Inferior parietal cortex (tissue), 1 donor: Measurements from ENCODE around the gene KRT75.
"Not testable (repeated sequence)": the region's sequence is repeated elsewhere in the genome, so short reads cannot be mapped to it uniquely, and the experiment has no call there.

ENCODE experiments used
- DNase-seq: peaks from one replicate; pipeline ENCODE4 v3.0.0-alpha.2; 2016; ENCODE audit errors: extremely low spot score

The KRT75 gene

DNA sequence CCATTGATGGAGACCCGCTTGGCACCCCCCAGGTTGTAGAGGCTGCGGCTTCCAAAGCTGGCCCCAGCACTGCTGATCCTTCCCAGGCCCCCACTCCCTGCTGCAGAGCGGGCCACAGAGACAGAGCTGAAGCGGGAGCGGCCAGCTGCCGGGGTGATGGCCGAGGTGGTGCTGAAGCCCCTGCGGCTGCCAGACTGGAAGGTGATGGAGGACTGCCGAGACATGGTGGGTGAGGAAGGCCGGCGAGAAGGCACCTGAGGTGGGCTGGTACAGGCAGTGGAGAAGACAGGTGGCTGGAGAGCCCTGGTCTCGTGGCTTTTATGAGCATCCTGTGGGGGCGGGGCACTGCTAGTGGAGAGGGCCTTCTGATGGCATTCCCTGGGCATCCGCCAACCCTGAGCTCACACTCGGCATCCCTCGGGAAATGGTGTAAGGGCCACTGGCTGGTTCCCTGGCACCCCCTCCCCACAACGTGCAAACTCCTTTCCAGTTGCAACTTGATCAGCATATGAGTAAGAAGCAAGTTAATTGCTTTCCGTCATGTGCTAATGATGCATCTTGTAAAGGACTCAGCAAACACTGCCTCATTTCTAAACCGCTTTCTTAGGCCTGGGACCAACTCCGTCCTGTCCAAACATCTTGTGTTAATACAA, at the start of gene KRT75:
KRT75 (minus strand) TSS at position 291 of the 653 bp plus-strand sequence; CDS start at position 224, 67 bp downstream.
- no peak for DNase-seq

GRCh38 chr12:52480073-52480472, 45.9 kb upstream of the KRT75 start:
- DNase-seq: no peak

DNA sequence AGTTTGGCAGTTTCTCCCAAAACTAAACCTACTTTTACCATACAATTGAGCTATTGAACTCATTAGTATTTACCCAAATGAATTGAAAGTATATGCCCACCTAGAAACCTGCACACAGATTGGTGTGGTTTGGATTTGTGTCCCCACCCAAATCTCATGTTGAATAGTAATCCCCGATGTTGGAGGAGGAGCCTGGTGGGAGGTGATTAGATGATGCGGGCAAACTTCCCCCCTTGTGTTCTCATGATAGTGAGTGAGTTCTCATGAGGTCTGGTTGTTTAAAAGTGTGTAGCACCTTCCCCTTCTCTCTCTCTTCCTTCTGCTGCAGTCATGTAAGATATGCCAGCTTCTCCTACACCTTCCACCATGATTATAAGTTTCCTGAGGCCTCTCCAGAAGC, 43.5 kb upstream of the KRT75 start:
- DNase-seq: no peak

DNA sequence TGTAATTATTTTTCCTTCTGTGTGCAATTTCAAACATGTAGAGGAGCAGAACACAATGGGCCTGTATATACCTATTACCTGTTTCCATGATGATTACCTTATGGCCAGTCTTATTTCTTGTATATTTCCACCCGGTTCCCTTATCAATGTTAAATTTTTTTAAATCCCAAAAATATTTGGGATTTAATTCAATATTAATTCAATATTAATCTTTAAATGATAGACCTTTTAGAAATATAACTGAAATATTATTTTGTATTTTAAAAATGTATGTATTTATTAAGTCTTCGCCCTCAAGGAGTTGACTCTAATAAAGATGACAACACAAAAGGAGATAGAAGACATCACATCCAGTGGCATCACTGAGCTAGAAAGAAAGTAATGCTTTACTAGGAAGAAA, 40.0 kb upstream of the KRT75 start:
- no peak for DNase-seq

- no peak for DNase-seq
These were observed 39.6 kb upstream of the KRT75 start, which contains the start of gene KRT6C for GRCh38 chr12:52473768-52474167. KRT6C (minus strand) TSS chr12:52473805; CDS start chr12:52473737, 68 bp downstream.

- DNase-seq: no peak
These were observed 35.7 kb upstream of the KRT75 start for GRCh38 chr12:52469853-52470252.

- no peak for DNase-seq
These were observed 30.7 kb upstream of the KRT75 start for GRCh38 chr12:52464897-52465296.

DNA sequence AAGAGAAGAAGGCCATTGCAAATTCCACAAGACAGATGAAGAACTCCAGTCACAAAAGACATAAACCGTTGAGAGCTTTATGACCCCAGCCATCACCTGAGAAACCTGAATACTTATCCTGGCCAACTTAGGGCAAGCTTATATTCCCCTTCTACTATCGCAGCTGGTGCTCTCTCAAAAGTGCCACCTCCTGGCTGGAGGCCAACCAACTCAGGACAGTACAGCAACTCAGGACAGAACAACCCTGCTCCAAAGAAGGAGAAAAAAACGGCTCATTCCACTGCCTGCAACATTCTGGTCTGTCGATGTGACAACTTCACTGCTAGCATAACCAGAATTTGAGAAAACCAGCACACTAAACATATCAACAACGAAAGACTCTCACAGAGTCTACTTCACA, 27.5 kb upstream of the KRT75 start:
- DNase-seq: no peak

DNA sequence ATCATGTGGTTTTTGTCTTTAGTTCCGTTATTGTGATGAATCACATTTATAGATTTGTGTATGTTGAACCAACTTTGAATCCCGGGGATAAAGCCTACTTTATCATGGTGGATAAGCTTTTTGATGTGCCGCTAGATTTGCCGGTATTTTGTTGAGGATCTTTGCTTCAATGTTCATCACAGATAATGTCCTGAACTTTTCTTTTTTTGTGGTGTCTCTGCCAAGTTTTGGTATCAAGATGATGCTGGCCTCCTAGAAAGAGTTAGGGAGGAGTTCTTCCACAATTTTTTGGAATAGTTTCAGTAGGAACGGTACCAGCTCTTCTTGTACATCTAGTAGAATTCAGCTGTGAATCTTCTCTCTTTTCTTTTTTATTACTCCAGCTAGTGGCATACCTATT, 24.7 kb upstream of the KRT75 start:
- DNase-seq: no peak

- DNase-seq: no peak
These were observed 21.6 kb upstream of the KRT75 start for GRCh38 chr12:52455821-52456220.

DNA sequence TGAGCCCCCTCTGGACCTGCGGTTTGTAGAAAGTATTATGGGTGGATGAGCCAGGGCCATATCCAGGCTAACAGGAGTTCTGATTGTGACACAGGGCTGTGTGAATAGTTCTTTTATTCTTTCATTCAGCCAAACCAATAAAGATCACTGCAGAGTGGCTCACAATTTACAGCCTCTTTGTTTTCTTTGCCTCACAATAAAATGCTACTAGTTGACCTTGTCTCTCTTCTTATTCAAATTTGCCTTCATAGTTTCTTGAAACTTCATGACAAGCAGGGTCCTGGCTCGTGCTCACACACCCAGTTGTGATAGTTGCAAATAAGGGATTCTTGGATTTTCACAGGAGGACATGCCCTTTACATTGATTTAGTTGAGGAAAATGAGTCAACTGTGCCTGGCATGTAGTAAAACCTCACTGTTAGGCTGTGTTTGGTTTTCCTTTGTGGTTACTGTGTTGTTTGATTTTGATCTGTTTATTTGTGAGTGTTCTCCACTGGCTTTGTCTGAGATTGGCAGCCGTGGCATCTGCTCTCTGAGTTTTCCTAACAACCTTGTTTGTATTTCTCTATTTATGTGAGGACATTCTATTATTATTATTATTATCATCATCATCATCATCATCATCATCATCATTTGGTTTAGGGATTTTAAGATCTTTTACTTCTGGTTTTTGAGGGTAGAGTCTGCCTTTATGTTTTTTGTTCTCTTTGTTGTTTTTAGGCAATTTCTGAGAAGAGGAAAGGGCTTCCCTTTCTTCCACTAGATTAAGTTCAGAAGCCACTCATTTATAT, 20.4 kb upstream of the KRT75 start:
- peak; percentile 4 for DNase-seq

- DNase-seq: no peak
These were observed 17.9 kb upstream of the KRT75 start, which contains the start of gene KRT6B for GRCh38 chr12:52452101-52452500. KRT6B (minus strand) TSS chr12:52452146; CDS start chr12:52452078, 68 bp downstream.

DNA sequence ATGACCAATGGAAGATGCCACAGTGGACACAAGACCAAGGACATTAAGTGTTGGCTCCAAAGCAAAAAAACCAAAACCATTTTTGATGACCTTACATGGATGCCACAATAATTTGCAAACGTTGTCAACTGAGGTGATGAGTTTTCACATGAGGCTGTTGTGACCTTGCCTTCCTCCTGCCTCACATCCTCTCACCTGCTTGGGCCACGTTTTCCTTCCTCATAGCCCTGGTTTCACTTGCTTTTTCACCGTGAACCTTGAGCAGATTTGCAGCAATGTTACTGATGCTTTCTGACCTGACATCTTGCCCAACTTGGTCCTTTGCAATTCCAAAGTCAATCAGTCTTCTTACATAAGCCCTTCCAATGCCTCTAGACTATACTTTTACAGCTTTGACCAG, 14.1 kb upstream of the KRT75 start:
- no peak for DNase-seq

- not testable (repeated sequence) for DNase-seq
These were observed 13.0 kb upstream of the KRT75 start for GRCh38 chr12:52447196-52447595.

GRCh38 chr12:52446367-52447045, 12.3 kb upstream of the KRT75 start:
- DNase-seq: no peak

DNA sequence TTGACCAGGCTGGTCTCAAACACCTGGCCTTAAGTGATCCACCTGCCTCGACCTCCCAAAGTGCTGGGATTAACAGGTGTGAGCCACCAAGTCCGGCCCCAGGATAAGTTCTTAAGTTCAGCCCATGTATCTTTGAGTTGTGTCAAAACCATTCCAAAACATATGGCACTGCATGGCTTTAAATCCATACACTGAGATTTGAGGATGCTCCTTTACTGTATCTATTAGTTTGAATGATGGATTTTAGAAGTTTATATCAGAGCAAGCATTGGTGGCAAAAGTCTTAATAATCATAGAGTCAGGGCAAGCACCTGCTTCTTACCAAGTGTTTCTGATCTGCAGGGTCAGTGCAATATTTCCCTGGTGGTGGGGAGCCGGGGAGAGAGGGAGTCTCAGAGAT, 11.7 kb upstream of the KRT75 start:
- no peak for DNase-seq

DNA sequence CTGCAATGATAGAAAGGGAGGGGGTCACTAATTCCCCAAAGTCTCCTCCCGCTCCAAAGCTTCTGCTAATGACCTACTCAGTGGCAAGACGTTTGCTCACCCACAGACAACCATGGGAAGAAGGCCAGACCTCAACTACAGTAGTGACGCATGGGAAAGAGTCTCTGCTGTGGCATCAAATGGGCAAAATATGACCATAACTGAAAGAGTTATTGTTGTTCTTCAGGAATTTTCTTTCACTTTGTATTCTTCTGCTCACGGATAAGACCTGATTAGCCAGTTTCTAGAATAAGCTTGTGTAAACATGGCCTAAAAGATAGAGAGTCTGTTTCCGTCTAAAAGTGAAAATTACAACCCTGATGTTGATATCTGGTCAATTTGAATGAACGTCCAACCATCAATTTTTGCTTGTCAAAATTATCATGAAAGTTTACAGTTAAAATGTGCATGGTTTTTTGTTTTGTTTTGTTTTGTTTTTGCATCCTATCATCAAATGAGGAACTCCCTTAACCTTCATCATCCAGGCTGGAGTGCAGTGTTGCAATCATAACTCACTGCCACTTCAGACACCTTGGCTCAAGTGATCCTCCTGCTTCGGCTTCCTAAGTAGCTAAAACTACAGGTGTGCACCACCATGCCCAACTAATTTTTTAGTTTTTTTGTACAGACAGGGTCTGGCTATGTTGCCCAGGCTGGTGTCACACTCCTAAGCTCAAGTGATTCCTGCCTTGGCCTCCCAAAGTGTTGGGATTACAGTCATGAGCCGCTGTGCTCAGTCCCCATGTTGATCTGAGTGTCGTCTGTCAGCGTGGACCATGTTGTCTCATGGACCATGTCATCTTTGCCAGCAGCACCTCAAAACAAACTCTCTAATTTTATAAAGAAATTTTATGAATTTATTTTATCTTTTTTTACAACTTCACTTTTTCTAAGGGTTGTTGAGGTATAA, 10.8 kb upstream of the KRT75 start:
- no peak for DNase-seq

DNA sequence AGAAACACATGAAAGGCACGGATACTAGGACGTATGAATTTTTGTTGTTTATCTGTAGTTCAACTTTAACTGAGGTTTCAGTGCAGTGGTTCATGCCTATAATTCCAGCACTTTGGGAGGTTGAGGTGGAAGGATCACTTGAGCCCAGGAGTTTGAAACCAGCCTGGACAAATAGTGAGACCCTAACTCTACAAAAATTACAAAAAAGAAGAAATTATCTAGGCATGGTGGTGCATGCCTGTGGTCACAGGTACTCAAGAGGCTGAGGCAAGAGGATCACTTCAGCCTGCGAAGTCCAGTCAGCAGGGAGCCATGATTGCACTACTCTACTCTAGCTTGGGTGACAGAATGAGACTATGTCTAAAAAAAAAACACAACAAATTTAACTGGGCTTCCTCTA, 9.8 kb upstream of the KRT75 start:
- no peak for DNase-seq

- no peak for DNase-seq
These were observed 8.5 kb upstream of the KRT75 start for GRCh38 chr12:52442600-52443061.

- DNase-seq: no peak
These were observed 7.2 kb upstream of the KRT75 start for GRCh38 chr12:52441320-52441911.

GRCh38 chr12:52440821-52441319, 6.7 kb upstream of the KRT75 start:
- no peak for DNase-seq
